IMR-90 (cell line): Measurements from ENCODE around the gene USP24.

ENCODE experiments used
- BHLHE40 ChIP-seq: fragments of 150-350 bp; IDR thresholded peaks from 2 replicates; pipeline ENCODE4 v1.6.1; 2016; ENCODE audit warnings: mild to moderate bottlenecking, low read depth, low read length
- CTCF ChIP-seq: conservative IDR thresholded peaks from 2 replicates; pipeline ENCODE4 v1.5.1; 2012; ENCODE audit warnings: mild to moderate bottlenecking, low read depth, low read length, improper control_type of control experiment
- POLR2A ChIP-seq: IDR thresholded peaks from 2 replicates; pipeline ENCODE4 v1.6.1; 2012; ENCODE audit warnings: mild to moderate bottlenecking, low read depth, low read length
- RAD21 ChIP-seq: IDR thresholded peaks from 2 replicates; pipeline ENCODE4 v1.6.1; 2012; ENCODE audit warnings: low read length, improper control_type of control experiment
- RFX5 ChIP-seq: IDR thresholded peaks from 2 replicates; pipeline ENCODE4 v1.8.0; 2012; ENCODE audit warnings: low read depth, mild to moderate bottlenecking, low read length, moderate library complexity

- TF ChIP-seq CTCF (no peak), POLR2A (no peak), RAD21 (no peak), BHLHE40 (no peak), RFX5 (no peak)
Observed at GRCh38 chr1:55038974-55039341, 176.2 kb downstream of the USP24 start.
